ENCODE data around the gene MPPED1. TPM values are rescaled to one million over a fixed set of nuclear protein-coding genes. Genes with fewer than 3 reads are reported as not detected.

The MPPED1 gene
- total RNA-seq, 1 donor from 2014 or later, result not detected

- TF ChIP-seq, protein P1, sequence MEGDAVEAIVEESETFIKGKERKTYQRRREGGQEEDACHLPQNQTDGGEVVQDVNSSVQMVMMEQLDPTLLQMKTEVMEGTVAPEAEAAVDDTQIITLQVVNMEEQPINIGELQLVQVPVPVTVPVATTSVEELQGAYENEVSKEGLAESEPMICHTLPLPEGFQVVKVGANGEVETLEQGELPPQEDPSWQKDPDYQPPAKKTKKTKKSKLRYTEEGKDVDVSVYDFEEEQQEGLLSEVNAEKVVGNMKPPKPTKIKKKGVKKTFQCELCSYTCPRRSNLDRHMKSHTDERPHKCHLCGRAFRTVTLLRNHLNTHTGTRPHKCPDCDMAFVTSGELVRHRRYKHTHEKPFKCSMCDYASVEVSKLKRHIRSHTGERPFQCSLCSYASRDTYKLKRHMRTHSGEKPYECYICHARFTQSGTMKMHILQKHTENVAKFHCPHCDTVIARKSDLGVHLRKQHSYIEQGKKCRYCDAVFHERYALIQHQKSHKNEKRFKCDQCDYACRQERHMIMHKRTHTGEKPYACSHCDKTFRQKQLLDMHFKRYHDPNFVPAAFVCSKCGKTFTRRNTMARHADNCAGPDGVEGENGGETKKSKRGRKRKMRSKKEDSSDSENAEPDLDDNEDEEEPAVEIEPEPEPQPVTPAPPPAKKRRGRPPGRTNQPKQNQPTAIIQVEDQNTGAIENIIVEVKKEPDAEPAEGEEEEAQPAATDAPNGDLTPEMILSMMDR (IDR thresholded peaks at IDR 0.05), result no peak
- Mint-ChIP-seq H3K36me3 (ENCODE audit: low read depth) (peaks cover 5% of the 10 kb centered on the region), H3K27ac (ENCODE audit: unreplicated experiment) (no peak overlapping the region), H3K4me3 (ENCODE audit: unreplicated experiment) (no peak overlapping the region), H3K27me3 (ENCODE audit: low read depth) (peaks cover 41% of the 10 kb centered on the region), H3K9me3 (ENCODE audit: low read depth) (peaks cover 14% of the 10 kb centered on the region), H3K4me1 (ENCODE audit: low read depth) (no peaks in the 10 kb centered on the region)
- DNase-seq (ENCODE audit: low spot score), result no peak
Observed at GRCh38 chr22:43466710-43467109, 54.9 kb downstream of the MPPED1 start.

DNA sequence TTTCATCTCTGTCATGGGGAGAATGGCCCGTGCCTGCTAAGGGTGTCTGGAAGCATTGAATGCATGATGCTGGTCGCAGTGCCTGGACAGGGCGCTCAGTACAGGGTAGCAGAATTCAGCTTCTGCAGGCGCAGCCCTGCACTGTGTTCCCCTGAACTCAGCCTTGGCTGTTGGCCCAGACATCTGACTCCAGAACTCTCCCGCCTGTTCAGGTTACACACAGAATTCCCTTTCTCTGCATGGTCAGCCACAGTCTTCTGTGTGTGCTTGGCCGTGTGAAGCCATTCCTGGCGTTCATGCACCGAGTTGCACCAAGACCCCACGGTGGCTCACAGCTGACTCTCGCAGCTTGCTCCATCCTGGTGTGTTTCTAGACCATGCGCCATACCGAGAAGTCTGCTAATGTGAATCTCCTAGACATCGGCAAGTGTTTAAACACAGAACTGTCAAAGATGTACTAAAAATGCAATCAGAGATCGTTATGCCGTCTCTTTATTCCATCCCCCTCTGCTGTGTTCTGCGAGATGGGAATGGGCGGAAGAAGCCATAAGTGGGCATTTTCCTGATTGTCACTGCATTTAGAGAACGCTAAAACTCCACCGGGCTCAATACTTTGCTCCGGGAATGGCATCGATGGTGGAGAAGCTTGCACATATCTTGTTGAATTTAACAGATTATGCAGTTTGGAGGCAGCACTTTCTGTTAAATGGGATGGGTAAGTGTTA is 55.6 kb downstream of the MPPED1 start:
- no peak for DNase-seq (ENCODE audit: low spot score)
- TF ChIP-seq, protein P1 (IDR thresholded peaks at IDR 0.05), result no peak
- Mint-ChIP-seq H3K36me3 (ENCODE audit: low read depth) (peaks cover 5% of the 10 kb centered on the region), H3K4me3 (ENCODE audit: unreplicated experiment) (no peak overlapping the region), H3K9me3 (ENCODE audit: low read depth) (peaks cover 13% of the 10 kb centered on the region), H3K4me1 (ENCODE audit: low read depth) (no peaks in the 10 kb centered on the region), H3K27me3 (ENCODE audit: low read depth) (peaks cover 41% of the 10 kb centered on the region), H3K27ac (ENCODE audit: unreplicated experiment) (no peak overlapping the region)

GRCh38 chr22:43470253-43470652 is 58.4 kb downstream of the MPPED1 start:
- H3K4me1 Mint-ChIP-seq (ENCODE audit: low read depth), result peaks cover 3% of the 10 kb centered on the region
- H3K36me3 Mint-ChIP-seq (ENCODE audit: low read depth), result no peaks in the 10 kb centered on the region
- no peak overlapping the region for H3K4me3 Mint-ChIP-seq (ENCODE audit: unreplicated experiment)
- TF ChIP-seq, protein P1 (IDR thresholded peaks at IDR 0.05), result no peak
- peak; percentile 8 for DNase-seq (ENCODE audit: low spot score)
- no peaks in the 10 kb centered on the region for H3K9me3 Mint-ChIP-seq (ENCODE audit: low read depth)
- H3K27ac Mint-ChIP-seq (ENCODE audit: unreplicated experiment), result no peak overlapping the region
- peaks cover 44% of the 10 kb centered on the region for H3K27me3 Mint-ChIP-seq (ENCODE audit: low read depth)

DNA sequence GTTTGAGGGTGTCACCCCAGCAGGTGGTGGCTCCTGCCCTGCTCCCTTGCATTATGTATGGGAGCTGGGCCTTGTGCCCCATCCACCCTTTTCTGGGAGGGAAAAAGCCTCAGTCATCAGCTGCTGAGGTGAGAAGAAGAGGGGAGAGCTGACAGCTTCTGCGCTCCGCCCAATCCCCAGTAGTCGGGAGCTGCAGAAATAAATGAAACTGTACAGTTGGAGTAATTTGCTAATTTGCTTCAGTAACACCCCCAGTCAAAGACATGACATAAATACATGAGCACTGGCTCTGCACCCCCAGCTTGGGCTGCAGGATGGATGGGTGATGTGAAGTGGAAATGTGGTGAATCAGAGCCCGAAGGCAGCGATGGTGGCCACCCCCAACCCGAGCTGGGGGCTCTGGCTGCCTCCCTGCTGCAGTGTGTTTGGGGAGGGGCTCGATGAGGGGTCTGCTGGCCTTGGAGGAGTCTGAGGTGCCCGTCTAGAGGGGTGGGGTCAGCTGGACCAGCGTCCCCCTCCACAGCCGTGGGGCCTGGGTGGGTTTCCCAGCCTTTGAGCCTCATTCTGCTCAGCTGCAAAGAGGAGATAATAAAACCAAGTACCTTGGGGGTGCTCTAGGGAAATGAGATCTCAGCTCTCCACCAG is 59.2 kb downstream of the MPPED1 start:
- Mint-ChIP-seq H3K9me3 (ENCODE audit: low read depth) (no peaks in the 10 kb centered on the region), H3K36me3 (ENCODE audit: low read depth) (no peaks in the 10 kb centered on the region), H3K27me3 (ENCODE audit: low read depth) (peaks cover 41% of the 10 kb centered on the region), H3K27ac (ENCODE audit: unreplicated experiment) (no peak overlapping the region), H3K4me3 (ENCODE audit: unreplicated experiment) (no peak overlapping the region), H3K4me1 (ENCODE audit: low read depth) (peaks cover 3% of the 10 kb centered on the region)
- no peak for DNase-seq (ENCODE audit: low spot score)
- TF ChIP-seq, protein P1 (IDR thresholded peaks at IDR 0.05), result no peak

DNA sequence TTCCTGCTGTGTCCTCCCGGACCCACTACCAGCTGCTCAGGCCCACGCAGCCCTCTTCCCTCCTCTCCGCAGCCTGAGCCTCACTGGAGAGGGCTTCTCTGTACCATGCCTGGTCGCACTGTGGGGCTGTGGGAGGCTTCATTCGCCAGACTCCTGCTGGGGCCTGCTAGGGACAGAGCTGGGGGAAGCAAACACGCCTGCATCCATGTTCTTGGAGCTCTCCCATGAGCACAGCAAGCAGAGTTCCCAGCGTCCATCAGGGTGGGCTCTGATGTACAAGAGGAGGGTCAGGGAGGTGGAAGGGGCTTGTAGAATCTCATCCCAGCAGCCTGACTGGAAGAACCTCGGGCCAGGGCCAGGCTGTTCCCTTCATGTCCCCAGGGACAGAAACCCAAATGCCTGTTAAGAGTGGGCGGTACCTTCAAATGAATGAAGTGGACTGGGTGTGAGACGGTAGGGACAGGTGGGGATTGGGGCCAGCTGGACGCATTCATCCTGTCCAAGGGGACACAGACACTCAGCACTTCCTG is 59.9 kb downstream of the MPPED1 start:
- Mint-ChIP-seq H3K9me3 (ENCODE audit: low read depth) (no peaks in the 10 kb centered on the region), H3K4me3 (ENCODE audit: unreplicated experiment) (no peak overlapping the region), H3K4me1 (ENCODE audit: low read depth) (peaks cover 3% of the 10 kb centered on the region), H3K27me3 (ENCODE audit: low read depth) (peaks cover 38% of the 10 kb centered on the region), H3K27ac (ENCODE audit: unreplicated experiment) (no peak overlapping the region), H3K36me3 (ENCODE audit: low read depth) (no peaks in the 10 kb centered on the region)
- DNase-seq (ENCODE audit: low spot score), result no peak
- TF ChIP-seq, protein P1 (IDR thresholded peaks at IDR 0.05), result no peak

All from chondrocyte (in vitro differentiated cells).